Skin of body (tissue), 2 donors: ENCODE measurements around the gene LGI2. TPM values are rescaled to one million over a fixed set of nuclear protein-coding genes. Genes with fewer than 3 reads are reported as not detected.

Source experiments
- DNase-seq: peaks from one replicate; lab custom pipeline; 2025; lab: John Stamatoyannopoulos, UW
- total RNA-seq: library from RNA; depleted of rRNA; stranded (reverse); fragments of >200 nt; gene quantifications from one replicate; pipeline ENCODE4 v1.2.3, GENCODE V29; 2014

Gene LGI2
- total RNA-seq, 1 donor from 2014 or later: 0.69 TPM

- no peak for DNase-seq
Measured at GRCh38 chr4:24966076-24966475, 64.7 kb downstream of the LGI2 start.

DNA sequence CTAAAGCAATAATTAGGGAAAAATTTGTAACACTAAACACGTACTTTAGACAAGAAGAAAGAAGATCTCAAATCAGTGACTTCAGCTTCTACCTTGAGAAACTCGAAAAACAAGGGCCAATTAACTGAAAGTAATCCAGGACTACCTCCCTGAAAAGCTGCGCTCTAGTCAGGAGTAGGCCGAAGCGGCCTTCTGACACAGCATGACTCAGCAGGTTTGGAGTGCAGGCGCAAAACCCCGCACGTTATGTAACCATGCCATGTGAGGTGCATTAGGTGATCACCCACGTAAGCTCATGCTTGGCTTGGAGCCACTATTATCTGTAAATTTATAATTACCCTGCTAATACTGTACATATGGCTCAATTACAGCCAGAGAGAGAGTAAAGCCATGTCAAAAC, 65.1 kb downstream of the LGI2 start:
- DNase-seq: no peak

DNA sequence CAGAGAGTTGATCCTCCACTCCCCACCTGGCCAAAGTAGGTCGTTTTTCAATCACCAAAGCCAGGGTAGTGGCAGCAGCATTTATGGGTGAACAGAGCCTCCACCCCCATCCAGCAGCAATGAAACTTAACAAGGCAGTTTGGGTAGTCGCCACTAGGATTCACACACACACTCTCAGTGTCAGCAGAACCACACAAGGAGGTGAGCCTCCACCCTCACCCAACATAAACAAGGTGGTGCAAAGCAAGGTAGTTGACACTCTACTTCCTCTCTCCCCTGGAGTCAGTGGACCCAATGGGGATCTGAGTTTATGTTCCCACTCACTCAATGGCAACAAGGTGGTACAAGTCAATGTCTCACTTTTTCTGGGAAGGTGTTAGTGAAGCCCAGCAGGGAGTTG, 67.5 kb downstream of the LGI2 start:
- DNase-seq: no peak

DNA sequence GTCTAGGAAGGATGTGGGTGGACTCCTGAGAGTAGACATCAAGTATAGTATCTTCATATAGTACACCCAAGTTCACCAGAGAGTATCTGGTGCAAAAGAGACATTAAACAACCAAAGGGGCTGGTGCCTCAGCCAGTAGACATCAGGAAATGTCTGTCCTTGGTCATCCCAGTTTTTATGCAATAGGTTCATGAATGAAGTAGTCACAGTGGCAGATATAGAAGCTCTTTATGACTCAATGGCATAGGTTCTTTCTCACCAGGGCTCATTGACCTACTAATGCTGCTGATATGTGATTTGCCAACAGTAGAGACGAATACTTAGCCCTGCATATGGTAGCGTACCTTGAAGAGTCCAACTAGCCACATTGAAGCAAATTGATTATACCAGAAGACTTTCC, 72.9 kb downstream of the LGI2 start:
- no peak for DNase-seq

GRCh38 chr4:24956763-24957162, 74.0 kb downstream of the LGI2 start:
- no peak for DNase-seq

DNA sequence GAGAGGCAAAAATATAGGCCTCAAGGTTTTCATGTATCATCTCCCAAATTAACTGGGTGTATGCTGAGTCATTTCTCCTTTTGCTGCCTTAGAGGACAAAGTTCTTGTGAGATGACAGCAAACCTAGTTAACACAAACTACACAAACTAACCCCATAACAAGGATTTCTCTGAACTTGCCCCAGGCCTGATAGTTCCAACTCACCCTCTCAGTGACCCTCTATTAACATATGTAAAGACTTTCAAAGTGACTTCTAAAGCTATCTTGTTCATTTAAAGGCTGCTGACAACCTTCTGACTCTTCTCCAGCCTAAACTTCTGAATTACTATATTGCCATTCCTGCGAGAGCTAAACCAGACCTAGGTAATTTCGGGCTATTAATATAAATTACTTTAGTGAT, 74.7 kb downstream of the LGI2 start:
- no peak for DNase-seq

GRCh38 chr4:24952667-24953066, 78.1 kb downstream of the LGI2 start:
- DNase-seq: no peak

GRCh38 chr4:24949970-24950369, 80.8 kb downstream of the LGI2 start:
- DNase-seq: no peak

Other genes with a start within 250 kb of the LGI2 start
- gene SOD3, start 235.4 kb downstream of the LGI2 start, total RNA-seq: 15.2 TPM
- gene CCDC149, start 117.9 kb downstream of the LGI2 start, total RNA-seq: 11.4 TPM
- gene SEPSECS, start 129.5 kb upstream of the LGI2 start, total RNA-seq: 12.1 TPM
- gene PI4K2B, start 203.1 kb upstream of the LGI2 start, total RNA-seq: 16.4 TPM